Stimulated activated CD4-positive, alpha-beta T cell treated with anti-CD3 and anti-CD28 coated beads, Interleukin-2, amount 100 ng/mL, for 4 hours (primary cell): ENCODE results near the gene FGD6.
A peak's percentile ranks its signal among the peaks of the same experiment; 100 is the strongest.
"Not testable (repeated sequence)": the region's sequence is repeated elsewhere in the genome, so short reads cannot be mapped to it uniquely, and the experiment has no call there.

Experiments used
- DNase-seq: peaks from one replicate; pipeline ENCODE4 v3.0.0-alpha.2; 2020; ENCODE audit warnings: low read depth

Gene FGD6

GRCh38 chr12:95126076-95126475 lies 91.2 kb downstream of the FGD6 start:
- no peak for DNase-seq

DNA sequence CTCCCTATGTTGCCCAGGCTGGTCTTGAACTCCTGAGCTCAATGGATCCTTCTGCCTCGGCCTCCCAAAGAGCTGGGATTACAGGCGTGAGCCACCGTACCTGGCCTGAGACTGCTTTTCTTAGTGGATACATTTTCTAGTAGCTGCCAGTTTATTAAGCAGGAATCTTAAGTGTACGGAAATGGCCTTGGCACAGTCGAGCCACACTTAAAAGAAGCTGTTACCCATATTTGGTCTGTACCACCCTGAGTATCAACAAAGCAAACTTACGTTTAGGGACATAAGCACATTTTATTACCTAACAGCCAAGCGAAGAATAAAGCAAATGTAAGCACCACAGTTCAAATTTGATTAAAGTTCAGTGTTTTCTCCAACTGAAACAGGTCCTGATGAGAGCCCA lies 93.2 kb downstream of the FGD6 start:
- DNase-seq = no peak

- DNase-seq = no peak
Observed at GRCh38 chr12:95118788-95119179, 98.5 kb downstream of the FGD6 start.

- DNase-seq = no peak
Observed at GRCh38 chr12:95118138-95118787, 99.0 kb downstream of the FGD6 start.

DNA sequence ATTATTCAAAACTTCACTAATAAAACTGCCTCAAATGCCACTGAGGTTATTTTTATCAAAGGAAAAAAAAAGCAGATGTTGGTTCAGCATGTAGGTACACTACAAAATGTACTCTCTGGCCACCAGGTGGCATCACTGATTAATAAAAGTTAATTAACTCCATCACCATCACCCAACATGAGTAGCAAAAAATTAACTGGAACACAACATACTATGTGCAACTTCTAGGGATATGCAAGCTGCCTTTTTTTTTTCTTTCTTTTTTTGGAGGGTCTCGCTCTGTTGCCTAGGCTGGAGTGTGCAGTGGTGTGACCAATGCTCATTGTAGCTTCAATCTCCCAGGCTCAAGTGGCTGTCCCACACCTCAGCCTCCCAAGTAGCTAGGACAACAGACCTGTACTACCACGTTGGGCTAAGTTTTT lies 100.1 kb downstream of the FGD6 start:
- peak; percentile 54 for DNase-seq

- no peak for DNase-seq
Observed at GRCh38 chr12:95116773-95117172, 100.5 kb downstream of the FGD6 start.

DNA sequence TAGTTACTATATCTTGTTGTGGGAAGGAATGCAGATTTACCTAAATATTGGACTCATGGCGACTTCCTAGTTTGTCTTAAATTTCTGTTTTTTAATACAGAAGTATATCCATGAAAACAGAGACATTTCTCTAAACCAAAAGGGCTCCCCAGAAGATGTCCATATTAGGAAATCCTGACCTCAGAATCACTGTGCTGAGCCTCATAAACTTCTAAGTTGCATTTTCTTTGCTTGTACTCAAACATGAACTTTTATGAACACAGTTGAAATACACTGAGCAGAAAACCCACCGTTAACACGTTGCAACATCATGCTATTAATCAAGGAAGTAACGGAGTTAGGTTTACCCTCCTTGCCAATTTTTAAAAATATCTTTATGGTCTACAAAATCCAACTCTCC lies 100.9 kb downstream of the FGD6 start:
- no peak for DNase-seq

DNA sequence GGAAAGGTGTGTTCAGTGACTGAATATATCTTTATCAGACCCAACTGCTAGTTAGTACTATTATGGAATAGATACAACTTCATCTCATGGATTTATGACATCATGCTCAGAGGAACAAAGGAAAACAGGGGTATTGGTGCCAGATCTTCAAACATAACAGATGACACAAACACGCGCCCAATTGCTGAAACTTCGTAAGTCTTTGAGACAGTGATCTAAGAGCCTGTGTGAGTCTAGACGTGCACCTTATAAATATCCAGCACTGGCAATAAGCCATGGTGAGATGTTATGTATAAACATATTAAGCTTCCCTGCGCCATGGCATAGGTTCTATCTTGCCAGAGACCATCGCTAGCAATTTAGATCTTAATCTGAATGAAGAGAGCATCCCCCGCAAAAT lies 101.6 kb downstream of the FGD6 start:
- DNase-seq = no peak

DNA sequence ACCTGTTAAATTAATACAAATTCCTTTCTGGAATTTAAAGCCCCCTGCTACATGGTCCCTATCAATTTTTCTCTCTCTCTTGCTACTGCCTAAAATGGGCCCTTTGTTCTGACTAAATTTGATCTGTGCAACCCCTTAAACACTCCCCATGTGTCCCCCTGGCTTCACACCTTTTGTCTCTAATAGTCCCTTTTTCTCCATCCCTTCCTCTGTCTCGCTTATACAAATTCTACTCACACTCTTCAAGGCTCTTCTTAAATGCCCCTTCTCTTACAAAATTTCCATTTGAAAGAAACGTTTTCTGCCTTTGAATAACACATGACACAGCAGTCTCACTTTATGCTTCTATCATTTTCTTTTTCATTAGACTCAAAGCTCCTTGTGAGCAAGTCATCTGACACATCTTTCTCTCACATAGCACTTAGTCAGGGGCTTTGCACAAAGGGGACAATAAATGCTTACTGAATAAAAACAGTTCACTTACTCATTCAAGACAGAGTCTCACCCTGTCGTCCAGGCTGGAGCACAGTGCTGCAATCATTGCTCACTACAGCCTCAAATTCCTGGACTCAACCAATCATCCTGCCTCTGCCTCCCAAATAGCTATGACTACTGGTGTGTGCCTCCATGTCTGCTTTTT lies 102.4 kb downstream of the FGD6 start:
- DNase-seq = no peak

GRCh38 chr12:95107362-95107761 lies 109.9 kb downstream of the FGD6 start:
- no peak for DNase-seq

- no peak for DNase-seq
Observed at GRCh38 chr12:95105540-95105939, 111.7 kb downstream of the FGD6 start.

DNA sequence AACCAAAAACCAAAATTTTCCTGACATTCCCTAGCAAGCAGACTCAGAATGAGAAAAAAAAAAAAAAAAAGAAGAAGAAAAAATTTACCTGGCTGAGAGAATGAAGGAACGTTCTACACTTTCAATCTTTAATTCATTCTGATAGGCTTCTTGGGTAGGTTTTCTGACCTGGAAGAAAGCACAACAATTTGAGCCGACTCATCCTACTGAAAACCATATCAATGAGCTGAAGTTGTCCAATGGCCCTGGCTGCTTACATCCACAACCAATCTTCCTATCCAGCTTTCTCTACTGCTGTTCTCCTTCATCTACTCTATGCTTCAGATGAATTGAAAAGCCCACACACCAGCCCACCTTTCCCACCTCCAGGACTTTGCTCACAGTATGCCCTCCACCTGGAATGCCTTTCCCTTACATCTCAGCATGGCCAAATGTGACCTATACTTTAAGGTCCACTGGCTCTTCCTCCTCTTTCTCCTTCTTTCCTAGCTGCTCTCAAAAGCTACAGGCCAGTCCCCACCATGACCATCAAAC lies 112.3 kb downstream of the FGD6 start:
- no peak for DNase-seq

DNA sequence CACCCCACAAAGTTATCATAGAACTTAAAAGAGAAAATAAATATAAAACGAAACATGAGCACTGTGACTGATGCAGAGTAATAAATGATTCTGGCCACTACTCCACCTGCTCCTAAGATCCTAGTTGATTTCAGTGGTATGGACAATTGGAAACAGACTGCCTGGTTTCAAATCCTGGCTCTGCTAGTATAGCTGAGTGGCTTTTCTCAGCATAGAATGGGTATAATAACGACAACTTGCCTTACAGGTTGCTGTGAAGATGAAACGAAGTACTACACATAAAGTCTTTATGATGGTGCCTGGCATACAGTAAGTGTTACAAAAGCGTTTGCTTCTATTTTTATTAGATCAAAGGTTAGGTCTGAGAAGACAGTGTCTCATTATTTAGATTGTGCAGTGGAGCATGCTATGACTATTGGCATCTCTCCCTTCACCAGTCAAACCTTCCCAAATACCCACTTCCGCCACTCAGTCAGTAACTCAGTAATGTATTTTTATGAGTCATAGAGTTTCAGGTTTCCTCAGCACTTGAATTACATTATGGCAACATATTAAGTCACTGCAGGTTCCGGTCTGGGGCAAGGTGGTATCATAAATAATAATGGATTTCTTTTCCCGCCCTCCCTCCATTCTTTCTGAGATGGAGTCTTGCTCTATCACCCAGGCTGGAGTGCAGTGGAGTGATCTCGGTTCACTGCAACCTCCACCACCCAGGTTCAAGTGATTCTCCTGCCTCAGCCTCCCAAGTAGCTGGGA lies 114.2 kb downstream of the FGD6 start:
- DNase-seq = peak; percentile 2

GRCh38 chr12:95101957-95102356 lies 115.3 kb downstream of the FGD6 start:
- DNase-seq = not testable (repeated sequence)

- DNase-seq = no peak
Observed at GRCh38 chr12:95100264-95101190, 116.7 kb downstream of the FGD6 start.

DNA sequence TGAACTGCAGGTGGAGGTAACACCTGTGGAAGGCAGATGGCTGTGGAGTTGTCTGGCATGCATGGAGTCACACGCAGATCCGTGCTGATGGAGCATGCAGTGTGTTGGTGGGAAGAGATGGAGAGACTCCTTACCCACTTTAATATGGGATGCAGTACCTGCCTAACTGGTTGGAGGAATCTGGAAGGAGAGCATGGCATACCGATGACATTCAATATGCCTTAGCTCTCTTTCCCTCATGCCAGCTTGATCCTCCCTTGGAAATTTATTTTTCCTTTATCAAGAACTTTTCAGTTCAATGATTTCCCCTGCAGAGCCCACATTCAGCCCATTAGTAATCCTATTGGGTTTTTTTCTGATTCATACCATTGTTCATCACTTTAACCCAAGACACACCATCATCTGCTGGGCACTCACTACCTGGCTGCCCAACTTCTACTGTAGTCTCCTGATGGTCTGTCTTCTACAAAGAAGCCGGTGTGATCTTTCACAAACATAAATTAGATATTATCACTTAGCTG lies 117.9 kb downstream of the FGD6 start:
- no peak for DNase-seq

DNA sequence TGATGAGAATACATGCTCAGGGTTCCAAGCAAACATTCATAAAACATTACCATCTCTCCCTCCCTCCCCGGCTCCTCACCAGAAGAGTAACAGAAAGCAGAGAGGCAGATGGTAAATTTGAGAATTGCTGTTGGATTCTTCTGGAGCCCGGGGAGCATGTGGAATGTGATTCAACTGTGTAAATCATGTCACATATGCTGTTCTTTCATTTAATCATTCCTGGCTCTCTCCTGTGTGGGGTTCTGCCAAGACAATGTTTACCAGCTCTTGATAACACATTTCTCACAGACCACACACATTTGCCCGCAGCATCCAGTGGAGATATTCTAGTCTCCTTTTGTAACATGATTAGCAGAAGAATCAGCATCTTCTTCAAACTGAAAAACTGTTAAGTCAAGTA lies 120.4 kb downstream of the FGD6 start:
- no peak for DNase-seq

GRCh38 chr12:95096378-95096777 lies 120.9 kb downstream of the FGD6 start:
- no peak for DNase-seq

GRCh38 chr12:95095866-95096265 lies 121.4 kb downstream of the FGD6 start:
- not testable (repeated sequence) for DNase-seq

DNA sequence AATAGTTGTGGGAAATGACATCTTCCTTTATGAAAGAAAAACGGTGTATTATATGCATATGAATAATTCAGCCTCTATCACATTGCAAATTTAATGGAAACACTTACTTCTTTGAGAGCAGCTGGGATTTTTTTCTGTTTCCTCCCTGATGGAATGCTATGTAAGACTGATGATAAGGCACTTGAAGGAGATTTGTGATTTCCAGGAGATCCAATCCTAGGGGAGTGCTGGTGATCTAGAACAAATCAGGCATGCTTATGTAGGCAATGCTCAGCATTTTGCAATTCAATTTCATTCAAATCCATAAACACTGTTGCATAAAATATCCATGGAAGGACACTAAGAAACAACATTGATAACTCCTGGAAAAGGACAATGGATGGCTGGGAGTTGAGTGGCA lies 127.8 kb downstream of the FGD6 start:
- DNase-seq = no peak

GRCh38 chr12:95088379-95088778 lies 128.9 kb downstream of the FGD6 start:
- DNase-seq = no peak

- no peak for DNase-seq
Observed at GRCh38 chr12:95085612-95086011, 131.7 kb downstream of the FGD6 start.
